ENCODE measurements around the gene PRUNE2. TPM values are rescaled to one million over a fixed set of nuclear protein-coding genes. Genes with fewer than 3 reads are reported as not detected.

The PRUNE2 gene
- total and polyA plus RNA-seq, 9 of the 15 experiments (the other 6 are each of a cell fraction or from before 2014, with no cell fraction given) = 0.05 to 0.45 (median 0.18) TPM; not detected in 1

DNA sequence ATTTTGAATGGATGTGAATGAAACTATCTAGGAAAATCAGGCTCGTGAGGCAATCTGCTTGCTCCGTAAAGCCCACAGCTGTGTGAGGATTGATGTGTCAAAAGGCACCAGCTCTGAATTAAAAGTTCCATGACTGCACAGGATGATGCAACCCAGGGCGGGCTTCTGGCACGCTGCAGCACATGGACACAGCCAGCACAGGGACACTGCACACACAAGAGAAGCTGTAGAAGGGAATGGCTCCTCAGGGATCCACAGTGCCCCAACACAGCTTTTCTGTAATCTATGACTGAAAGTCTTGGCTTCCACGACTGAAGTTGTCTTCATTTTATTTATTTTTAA is 295.9 kb downstream of the PRUNE2 start (continued):
- TF ChIP-seq, protein P1, sequence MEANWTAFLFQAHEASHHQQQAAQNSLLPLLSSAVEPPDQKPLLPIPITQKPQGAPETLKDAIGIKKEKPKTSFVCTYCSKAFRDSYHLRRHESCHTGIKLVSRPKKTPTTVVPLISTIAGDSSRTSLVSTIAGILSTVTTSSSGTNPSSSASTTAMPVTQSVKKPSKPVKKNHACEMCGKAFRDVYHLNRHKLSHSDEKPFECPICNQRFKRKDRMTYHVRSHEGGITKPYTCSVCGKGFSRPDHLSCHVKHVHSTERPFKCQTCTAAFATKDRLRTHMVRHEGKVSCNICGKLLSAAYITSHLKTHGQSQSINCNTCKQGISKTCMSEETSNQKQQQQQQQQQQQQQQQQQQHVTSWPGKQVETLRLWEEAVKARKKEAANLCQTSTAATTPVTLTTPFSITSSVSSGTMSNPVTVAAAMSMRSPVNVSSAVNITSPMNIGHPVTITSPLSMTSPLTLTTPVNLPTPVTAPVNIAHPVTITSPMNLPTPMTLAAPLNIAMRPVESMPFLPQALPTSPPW (CRISPR knock-in tag; IDR thresholded peaks at IDR 0.05) = no peak
- TF ChIP-seq SAFB2 (IDR thresholded peaks at IDR 0.05; ENCODE audit: borderline replicate concordance, low read depth, low read length, severe bottlenecking) (no peak), CEBPB (tag; IDR thresholded peaks at IDR 0.05) (peak; percentile 20; the same call in 1 of the 2 replicates), FOXA3 (CRISPR knock-in tag; conservative IDR thresholded peaks at IDR 0.05 in 1 of 2, IDR thresholded peaks at IDR 0.05 in 1 of 2) (no peak), MAFG (tag; conservative IDR thresholded peaks at IDR 0.05) (no peak), ZNF77 (CRISPR knock-in tag; IDR thresholded peaks at IDR 0.05) (no peak), ZFX (CRISPR knock-in tag; IDR thresholded peaks at IDR 0.05) (no peak), ZNF785 (CRISPR knock-in tag; IDR thresholded peaks at IDR 0.05) (no peak), ZNF76 (CRISPR knock-in tag; IDR thresholded peaks at IDR 0.05; ENCODE audit: borderline replicate concordance) (no peak), RBM22 (IDR thresholded peaks at IDR 0.05; ENCODE audit: low read depth, low read length, poor library complexity, severe bottlenecking) (no peak), XRCC4 (IDR thresholded peaks at IDR 0.05; ENCODE audit: extremely low read depth, insufficient read depth, insufficient read length) (no peak), SIRT6 (IDR thresholded peaks at IDR 0.05; ENCODE audit: low read depth, low read length) (no peak), BDP1 (IDR thresholded peaks at IDR 0.05; ENCODE audit: insufficient read depth, insufficient read length) (no peak), ZNF583 (CRISPR knock-in tag; IDR thresholded peaks at IDR 0.05) (no peak), KDM5B (IDR thresholded peaks at IDR 0.05; ENCODE audit: insufficient replicate concordance, low read depth, low read length) (no peak)
- TF ChIP-seq, protein P2, sequence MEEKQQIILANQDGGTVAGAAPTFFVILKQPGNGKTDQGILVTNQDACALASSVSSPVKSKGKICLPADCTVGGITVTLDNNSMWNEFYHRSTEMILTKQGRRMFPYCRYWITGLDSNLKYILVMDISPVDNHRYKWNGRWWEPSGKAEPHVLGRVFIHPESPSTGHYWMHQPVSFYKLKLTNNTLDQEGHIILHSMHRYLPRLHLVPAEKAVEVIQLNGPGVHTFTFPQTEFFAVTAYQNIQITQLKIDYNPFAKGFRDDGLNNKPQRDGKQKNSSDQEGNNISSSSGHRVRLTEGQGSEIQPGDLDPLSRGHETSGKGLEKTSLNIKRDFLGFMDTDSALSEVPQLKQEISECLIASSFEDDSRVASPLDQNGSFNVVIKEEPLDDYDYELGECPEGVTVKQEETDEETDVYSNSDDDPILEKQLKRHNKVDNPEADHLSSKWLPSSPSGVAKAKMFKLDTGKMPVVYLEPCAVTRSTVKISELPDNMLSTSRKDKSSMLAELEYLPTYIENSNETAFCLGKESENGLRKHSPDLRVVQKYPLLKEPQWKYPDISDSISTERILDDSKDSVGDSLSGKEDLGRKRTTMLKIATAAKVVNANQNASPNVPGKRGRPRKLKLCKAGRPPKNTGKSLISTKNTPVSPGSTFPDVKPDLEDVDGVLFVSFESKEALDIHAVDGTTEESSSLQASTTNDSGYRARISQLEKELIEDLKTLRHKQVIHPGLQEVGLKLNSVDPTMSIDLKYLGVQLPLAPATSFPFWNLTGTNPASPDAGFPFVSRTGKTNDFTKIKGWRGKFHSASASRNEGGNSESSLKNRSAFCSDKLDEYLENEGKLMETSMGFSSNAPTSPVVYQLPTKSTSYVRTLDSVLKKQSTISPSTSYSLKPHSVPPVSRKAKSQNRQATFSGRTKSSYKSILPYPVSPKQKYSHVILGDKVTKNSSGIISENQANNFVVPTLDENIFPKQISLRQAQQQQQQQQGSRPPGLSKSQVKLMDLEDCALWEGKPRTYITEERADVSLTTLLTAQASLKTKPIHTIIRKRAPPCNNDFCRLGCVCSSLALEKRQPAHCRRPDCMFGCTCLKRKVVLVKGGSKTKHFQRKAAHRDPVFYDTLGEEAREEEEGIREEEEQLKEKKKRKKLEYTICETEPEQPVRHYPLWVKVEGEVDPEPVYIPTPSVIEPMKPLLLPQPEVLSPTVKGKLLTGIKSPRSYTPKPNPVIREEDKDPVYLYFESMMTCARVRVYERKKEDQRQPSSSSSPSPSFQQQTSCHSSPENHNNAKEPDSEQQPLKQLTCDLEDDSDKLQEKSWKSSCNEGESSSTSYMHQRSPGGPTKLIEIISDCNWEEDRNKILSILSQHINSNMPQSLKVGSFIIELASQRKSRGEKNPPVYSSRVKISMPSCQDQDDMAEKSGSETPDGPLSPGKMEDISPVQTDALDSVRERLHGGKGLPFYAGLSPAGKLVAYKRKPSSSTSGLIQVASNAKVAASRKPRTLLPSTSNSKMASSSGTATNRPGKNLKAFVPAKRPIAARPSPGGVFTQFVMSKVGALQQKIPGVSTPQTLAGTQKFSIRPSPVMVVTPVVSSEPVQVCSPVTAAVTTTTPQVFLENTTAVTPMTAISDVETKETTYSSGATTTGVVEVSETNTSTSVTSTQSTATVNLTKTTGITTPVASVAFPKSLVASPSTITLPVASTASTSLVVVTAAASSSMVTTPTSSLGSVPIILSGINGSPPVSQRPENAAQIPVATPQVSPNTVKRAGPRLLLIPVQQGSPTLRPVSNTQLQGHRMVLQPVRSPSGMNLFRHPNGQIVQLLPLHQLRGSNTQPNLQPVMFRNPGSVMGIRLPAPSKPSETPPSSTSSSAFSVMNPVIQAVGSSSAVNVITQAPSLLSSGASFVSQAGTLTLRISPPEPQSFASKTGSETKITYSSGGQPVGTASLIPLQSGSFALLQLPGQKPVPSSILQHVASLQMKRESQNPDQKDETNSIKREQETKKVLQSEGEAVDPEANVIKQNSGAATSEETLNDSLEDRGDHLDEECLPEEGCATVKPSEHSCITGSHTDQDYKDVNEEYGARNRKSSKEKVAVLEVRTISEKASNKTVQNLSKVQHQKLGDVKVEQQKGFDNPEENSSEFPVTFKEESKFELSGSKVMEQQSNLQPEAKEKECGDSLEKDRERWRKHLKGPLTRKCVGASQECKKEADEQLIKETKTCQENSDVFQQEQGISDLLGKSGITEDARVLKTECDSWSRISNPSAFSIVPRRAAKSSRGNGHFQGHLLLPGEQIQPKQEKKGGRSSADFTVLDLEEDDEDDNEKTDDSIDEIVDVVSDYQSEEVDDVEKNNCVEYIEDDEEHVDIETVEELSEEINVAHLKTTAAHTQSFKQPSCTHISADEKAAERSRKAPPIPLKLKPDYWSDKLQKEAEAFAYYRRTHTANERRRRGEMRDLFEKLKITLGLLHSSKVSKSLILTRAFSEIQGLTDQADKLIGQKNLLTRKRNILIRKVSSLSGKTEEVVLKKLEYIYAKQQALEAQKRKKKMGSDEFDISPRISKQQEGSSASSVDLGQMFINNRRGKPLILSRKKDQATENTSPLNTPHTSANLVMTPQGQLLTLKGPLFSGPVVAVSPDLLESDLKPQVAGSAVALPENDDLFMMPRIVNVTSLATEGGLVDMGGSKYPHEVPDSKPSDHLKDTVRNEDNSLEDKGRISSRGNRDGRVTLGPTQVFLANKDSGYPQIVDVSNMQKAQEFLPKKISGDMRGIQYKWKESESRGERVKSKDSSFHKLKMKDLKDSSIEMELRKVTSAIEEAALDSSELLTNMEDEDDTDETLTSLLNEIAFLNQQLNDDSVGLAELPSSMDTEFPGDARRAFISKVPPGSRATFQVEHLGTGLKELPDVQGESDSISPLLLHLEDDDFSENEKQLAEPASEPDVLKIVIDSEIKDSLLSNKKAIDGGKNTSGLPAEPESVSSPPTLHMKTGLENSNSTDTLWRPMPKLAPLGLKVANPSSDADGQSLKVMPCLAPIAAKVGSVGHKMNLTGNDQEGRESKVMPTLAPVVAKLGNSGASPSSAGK (IDR thresholded peaks at IDR 0.05) = peak; percentile 81

Measured in K562 (cell line).